RWPE1 (cell line): Measurements from ENCODE around the gene DAND5.

ENCODE experiments used
- CTCF ChIA-PET: fragments of 350-600 bp; sonication (Branson Sonifier 250); formaldehyde crosslinking; extraction: SDS; loops from one replicate; lab custom pipeline; 2021; lab: Yijun Ruan, JAX
- POLR2A ChIA-PET: fragments of 400-600 bp; formaldehyde crosslinking; extraction: SDS; loops from one replicate; lab custom pipeline; 2020; ENCODE audit warnings: antibody characterized with exemption; ENCODE audit not compliant: low non-redundant PET; lab: Yijun Ruan, JAX
- DNase-seq: peaks from one replicate; pipeline ENCODE4 v3.0.0; 2012; ENCODE audit warnings: low spot score
- H3K27ac ChIP-seq: fragments of 450-650 bp; 2 replicates; pipeline ENCODE4 v1.5.1; 2017
- TF ChIP-seq, protein P1 (sequence below): fragments of 450-650 bp; conservative IDR thresholded peaks from 2 replicates; pipeline ENCODE4 v1.5.1; 2017; ENCODE audit warnings: low read depth, mild to moderate bottlenecking

The DAND5 gene

DNA sequence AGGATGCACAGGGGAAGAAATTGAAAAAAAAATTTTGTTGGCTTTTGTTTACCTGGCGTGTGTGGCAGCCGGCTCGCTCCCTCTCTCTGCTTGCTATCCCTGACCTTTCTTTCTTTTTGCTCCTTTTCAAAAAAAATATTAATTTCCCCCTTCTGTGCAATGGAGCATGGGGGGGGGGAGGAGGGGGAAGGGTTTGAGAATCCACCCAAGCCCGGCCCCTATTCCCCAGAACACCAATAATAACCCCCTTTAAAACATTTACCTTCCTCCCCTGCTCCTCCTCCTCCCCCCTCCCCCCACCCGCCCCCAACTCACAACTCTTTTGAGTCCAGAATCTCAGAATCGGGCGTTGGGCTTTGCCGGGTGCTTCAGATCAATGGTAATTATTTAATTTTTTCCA, 54.3 kb downstream of the DAND5 start:
- peak; percentile 69 for DNase-seq
- ChIA-PET CTCF (interaction anchor here (0.6 to 1.6 kb wide), 4 partner anchors 16 to 129 kb away, joined by 3 to 7 read pairs (median 4); no protein-coding TSS in a partner anchor), POLR2A (interaction anchor here (0.7 to 1.1 kb wide), 5 partner anchors 9 to 151 kb away, joined by 3 to 5 read pairs (median 4); no protein-coding TSS in a partner anchor)
- H3K27ac ChIP-seq = peak overlapping the region; percentile 99
- TF ChIP-seq, protein P1, sequence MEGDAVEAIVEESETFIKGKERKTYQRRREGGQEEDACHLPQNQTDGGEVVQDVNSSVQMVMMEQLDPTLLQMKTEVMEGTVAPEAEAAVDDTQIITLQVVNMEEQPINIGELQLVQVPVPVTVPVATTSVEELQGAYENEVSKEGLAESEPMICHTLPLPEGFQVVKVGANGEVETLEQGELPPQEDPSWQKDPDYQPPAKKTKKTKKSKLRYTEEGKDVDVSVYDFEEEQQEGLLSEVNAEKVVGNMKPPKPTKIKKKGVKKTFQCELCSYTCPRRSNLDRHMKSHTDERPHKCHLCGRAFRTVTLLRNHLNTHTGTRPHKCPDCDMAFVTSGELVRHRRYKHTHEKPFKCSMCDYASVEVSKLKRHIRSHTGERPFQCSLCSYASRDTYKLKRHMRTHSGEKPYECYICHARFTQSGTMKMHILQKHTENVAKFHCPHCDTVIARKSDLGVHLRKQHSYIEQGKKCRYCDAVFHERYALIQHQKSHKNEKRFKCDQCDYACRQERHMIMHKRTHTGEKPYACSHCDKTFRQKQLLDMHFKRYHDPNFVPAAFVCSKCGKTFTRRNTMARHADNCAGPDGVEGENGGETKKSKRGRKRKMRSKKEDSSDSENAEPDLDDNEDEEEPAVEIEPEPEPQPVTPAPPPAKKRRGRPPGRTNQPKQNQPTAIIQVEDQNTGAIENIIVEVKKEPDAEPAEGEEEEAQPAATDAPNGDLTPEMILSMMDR = no peak
